ENCODE measurements around the gene GALNT5. TPM values are rescaled to one million over a fixed set of nuclear protein-coding genes. Genes with fewer than 3 reads are reported as not detected.
"Not testable (repeated sequence)": the region's sequence is repeated elsewhere in the genome, so short reads cannot be mapped to it uniquely, and the experiment has no call there.

GALNT5 gene, protein sequence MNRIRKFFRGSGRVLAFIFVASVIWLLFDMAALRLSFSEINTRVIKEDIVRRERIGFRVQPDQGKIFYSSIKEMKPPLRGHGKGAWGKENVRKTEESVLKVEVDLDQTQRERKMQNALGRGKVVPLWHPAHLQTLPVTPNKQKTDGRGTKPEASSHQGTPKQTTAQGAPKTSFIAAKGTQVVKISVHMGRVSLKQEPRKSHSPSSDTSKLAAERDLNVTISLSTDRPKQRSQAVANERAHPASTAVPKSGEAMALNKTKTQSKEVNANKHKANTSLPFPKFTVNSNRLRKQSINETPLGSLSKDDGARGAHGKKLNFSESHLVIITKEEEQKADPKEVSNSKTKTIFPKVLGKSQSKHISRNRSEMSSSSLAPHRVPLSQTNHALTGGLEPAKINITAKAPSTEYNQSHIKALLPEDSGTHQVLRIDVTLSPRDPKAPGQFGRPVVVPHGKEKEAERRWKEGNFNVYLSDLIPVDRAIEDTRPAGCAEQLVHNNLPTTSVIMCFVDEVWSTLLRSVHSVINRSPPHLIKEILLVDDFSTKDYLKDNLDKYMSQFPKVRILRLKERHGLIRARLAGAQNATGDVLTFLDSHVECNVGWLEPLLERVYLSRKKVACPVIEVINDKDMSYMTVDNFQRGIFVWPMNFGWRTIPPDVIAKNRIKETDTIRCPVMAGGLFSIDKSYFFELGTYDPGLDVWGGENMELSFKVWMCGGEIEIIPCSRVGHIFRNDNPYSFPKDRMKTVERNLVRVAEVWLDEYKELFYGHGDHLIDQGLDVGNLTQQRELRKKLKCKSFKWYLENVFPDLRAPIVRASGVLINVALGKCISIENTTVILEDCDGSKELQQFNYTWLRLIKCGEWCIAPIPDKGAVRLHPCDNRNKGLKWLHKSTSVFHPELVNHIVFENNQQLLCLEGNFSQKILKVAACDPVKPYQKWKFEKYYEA
- 0.30 TPM for total RNA-seq
- long read RNA-seq, result 0 reads

DNA sequence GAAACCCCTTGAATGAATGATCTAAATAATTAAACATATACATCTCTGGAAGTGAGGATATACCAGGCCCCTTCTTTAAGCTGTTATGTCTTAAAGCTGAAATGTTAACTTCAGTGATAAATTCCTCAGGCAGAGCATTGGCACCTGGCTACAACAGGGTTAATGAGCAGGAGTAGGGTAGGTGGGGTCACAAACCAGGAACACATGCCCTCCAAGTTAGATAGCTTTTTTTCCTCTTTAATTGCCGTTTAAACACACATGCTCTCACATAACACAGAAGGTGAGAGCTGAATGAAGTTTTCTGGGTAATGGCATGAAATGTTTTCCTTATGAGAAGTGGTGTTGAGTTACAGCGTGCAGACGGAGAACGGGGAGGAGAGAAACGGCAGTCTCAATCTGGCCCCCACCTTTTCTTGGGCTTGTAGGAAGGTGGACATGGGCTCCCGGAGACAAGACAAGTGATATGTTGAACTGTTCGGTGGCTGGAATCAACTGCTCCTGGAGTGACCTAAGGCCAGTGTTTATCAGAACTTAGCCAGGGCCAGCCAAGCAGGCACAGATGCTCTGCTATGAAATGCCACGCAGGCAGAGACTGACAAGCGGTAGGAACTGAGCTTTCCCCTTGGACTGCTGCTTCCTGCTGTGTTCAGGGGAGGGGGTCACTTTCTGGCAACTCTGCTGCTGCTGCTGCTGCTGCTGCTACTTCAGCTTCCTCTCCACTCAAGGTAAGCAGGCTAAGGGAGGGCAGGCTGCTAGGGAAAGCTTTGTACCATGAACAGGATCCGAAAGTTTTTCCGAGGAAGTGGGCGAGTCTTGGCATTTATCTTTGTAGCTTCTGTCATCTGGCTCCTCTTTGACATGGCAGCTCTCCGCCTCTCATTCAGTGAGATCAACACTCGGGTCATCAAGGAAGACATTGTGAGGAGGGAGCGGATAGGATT lies at the start of gene GALNT5:
GALNT5 (plus strand) TSS at position 394 of the 941 bp plus-strand sequence; CDS start at position 772, 378 bp downstream.
- peak; percentile 53 for ATAC-seq
- DNase-seq (ENCODE audit: missing footprints), result no peak

DNA sequence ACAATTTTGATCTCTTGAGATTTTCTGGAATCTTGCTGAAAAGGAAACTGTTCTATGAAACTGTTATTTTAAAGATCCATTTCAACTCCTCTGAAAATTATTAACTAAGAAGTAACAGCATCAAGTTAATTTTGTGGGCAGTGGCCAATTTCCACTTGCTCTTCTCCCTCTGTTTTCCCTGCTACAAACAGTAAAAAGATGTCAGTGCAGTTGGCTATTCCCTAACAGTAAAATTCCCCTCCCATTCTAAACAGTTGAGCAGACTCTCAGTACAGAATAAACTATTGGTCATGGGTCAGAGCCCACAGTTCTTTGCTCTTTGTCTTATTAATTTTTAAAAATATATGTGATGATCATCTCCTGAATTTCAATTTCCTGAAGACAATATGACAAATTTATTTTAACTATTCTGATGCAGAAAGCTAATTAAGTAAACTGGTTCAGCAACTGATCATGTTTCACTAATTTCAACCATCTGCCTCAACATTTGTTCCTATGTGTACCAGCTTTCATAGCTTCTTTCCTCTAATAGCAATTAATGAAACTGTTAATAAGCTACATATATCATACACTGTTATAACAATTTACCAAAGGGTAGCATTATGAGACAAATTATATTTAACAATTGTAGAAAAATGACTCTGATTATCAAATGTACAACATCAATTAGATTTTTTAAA lies 41.1 kb upstream of the GALNT5 start:
- intact Hi-C loops (cut with DNase I), result no loop called here
- no peak for ATAC-seq
- no peak for DNase-seq (ENCODE audit: missing footprints)

More for the DNA sequence above, at the start of gene GALNT5:
- intact Hi-C loops (cut with DNase I), result no loop called here

DNA sequence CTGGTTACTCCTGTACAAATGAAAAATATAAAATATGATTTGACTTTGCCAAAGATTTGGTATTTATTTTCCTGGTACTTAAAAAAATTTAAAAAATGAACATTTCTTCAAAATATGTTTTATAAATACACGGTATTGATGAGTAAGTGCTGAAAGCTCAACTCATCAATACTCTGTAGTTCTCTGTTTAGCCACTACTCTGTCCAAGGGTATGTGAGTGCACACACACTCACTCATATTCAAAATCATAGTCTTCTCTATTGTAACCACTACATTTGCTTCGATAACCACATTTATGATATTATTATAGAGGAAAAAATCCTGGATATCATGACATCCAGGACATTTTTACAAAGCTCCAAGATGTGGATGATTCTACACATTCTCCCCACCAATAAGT lies 40.1 kb upstream of the GALNT5 start:
- no peak for DNase-seq (ENCODE audit: missing footprints)
- no peak for ATAC-seq
- intact Hi-C loops (cut with DNase I), result no loop called here

DNA sequence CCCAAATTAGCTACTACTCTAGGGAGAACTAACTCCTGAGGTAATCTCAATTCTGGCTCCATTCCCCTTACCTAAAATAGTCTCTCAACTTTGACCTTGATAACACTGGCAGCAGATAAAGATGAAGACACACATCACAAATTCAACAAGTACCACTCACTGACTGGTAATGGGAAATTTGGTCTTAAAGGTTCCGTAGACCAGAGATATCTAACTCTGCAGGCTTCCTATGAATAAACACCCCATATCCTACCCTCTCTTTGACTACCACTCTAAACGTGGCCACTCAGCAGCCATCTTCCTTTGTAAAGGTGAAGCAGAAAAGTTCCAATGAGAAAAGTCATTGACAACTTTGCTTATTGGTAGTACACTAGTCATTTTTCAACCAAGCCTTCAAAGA lies 38.6 kb upstream of the GALNT5 start:
- intact Hi-C loops (cut with DNase I), result no loop called here
- ATAC-seq (no peak), DNase-seq (ENCODE audit: missing footprints) (no peak)

DNA sequence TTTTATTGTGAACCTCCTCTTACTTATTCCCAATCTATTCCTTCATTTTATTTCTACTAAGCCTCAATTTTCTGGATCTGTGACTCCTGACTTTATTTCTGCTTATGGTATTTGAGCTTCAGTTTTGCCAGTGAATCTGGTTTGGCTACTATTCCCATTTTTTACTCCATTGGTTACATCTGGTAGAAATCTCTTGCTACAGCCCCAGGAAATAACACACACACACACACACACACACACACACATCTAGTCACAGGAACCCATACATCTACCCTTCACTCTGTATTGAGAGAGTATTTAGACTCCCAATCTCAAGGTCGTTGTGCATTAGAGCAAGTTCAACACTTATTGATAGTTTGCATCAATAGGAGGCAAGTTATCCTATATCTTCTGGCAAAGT lies 37.0 kb upstream of the GALNT5 start:
- DNase-seq (ENCODE audit: missing footprints) (no peak), ATAC-seq (no peak)
- intact Hi-C loops (cut with DNase I), result no loop called here

DNA sequence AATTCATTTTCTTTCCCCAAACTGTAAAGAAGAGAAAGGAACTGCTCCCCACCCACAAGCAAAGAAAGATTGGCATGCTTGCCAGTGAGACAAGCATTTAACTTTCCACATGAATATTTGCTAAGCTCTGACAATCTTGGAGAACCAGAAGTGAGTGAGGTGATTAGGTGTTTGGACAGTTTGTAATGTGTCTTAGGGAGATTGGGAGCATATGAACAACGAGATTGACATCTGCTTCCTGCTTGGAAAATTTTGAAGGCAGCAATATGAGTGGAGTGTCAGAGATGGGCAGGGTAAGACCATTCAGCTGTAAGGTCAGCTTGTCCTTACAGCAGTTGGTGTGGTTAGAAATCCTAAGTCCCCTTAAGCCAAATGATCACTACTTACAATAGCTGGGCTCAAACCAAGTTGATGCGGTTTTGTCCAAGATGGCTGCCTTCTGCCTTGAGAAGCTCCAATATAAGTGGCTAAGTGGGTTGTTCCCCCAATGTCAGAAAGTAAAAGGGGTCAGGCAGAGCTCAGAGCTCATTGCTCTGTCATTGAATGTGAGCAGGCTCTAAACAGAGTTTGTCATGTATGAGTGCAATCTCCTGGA lies 36.0 kb upstream of the GALNT5 start:
- DNase-seq (ENCODE audit: missing footprints) (no peak), ATAC-seq (no peak)
- intact Hi-C loops (cut with DNase I), result no loop called here

DNA sequence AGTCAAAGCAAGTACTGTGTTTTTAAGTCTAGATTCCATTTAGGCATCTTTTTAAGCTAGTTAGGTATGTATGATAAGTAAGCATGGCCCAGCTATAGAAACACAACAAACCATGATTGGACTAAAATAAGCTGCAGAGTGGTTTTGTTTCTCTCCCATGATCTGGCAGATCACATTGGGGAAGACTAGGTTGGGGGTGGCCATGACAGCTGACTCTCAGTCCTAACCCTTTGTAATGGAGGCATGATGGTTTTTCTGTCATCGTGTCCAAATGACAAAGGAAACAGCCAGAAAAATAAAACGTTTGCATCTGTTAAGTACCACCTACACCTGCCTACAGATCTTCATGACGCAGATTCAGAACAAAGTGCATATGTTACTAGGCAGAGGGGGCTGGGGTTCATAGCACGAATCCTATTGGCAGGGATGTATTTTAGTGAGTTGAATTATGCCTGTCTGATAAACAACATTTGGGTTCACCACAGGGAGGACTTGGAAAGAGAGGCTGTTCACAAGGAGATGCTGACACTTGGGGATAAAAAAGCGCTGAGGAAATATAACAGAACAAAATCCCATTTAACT lies 33.8 kb upstream of the GALNT5 start:
- ATAC-seq (no peak), DNase-seq (ENCODE audit: missing footprints) (no peak)
- intact Hi-C loops (cut with DNase I), result no loop called here

DNA sequence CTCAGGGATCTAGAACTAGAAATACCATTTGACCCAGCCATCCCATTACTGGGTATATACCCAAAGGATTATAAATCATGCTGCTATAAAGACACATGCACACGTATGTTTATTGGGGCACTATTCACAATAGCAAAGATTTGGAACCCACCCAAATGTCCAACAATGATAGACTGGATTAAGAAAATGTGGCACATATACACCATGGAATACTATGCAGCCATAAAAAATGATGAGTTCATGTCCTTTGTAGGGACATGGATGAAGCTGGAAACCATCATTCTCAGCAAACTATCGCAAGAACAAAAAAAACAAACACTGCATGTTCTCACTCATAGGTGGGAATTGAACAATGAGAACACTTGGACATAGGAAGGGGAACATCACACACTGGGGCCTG lies 33.1 kb upstream of the GALNT5 start:
- intact Hi-C loops (cut with DNase I); ATAC-seq; DNase-seq (ENCODE audit: missing footprints): not testable (repeated sequence)

DNA sequence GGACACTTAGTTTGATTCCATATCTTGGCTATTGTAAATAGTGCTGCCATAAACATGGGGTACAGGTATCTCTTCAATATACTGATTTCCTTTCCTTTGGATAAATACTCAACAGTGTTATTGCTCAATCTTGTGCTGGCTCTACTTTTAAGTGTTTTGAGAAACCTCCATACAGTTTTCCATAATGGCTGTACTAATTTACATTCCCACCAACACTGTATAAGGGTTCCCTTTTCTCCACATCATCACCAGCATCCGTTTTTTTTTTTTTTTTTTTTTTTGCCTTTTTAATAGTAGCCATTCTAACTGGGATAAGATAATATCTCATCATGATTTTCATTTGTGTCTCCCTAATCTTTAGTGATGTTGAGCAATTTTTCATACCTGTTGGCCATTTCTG lies 29.9 kb upstream of the GALNT5 start:
- ATAC-seq, result no peak
- intact Hi-C loops (cut with DNase I), result no loop called here
- no peak for DNase-seq (ENCODE audit: missing footprints)

DNA sequence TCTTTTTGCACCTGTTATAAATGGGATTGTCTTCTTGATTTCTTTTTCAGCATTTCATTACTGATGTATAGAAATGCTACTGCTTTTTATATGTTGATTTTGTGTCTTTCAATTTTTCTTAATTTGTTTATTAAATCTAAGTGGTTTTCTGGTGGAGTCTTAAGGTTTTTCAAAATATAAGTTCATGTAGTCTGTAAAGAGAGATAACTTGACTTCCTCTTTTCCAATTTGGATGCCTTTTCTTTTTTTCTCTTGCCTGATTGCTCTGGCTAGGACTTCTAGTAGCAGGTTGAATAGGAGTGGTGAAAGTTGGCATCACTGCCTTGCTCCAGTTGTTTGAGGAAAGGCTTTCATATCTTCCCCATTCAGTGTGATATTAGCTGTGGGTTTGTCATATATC lies 28.6 kb upstream of the GALNT5 start:
- intact Hi-C loops (cut with DNase I), result no loop called here
- no peak for DNase-seq (ENCODE audit: missing footprints)
- ATAC-seq, result no peak

DNA sequence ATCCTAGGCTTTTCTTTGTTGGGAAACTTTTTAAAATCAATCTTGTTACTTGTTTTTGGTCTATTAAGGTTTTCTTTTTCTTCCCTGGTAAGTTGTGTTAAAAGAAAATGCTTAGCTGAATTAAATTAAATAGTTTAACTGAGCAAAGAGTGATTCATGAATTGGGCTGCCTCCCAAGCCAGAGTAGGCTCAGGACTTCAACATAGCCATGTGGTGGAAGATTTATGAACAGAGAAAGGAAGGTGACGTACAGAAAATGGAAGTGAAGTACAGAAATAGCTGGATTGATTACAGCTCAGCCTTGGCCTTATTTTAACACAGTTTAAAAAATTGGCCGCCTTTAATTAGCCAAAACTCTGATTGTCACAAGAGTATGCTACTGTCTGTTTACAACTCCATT lies 27.9 kb upstream of the GALNT5 start:
- DNase-seq (ENCODE audit: missing footprints) (no peak), ATAC-seq (no peak)
- intact Hi-C loops (cut with DNase I), result no loop called here

DNA sequence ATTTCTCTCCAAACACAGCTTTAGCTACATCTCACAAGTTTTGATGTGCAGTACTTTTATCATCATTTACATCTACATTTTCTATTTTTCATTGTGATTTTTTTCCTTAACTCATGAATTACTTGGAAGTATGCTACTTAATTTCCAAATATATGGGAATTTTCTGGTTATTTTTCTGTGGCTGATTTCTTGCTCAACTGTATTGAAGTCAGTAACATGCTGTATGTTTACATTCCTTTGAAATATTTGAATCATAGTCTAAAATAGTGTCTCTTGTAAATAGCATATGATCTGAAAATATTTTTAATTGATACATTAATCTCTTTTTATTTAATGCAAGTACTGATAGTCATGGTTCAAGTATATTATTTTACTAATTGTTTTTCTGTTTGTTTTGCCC lies 26.0 kb upstream of the GALNT5 start:
- intact Hi-C loops (cut with DNase I), result no loop called here
- no peak for ATAC-seq
- no peak for DNase-seq (ENCODE audit: missing footprints)

DNA sequence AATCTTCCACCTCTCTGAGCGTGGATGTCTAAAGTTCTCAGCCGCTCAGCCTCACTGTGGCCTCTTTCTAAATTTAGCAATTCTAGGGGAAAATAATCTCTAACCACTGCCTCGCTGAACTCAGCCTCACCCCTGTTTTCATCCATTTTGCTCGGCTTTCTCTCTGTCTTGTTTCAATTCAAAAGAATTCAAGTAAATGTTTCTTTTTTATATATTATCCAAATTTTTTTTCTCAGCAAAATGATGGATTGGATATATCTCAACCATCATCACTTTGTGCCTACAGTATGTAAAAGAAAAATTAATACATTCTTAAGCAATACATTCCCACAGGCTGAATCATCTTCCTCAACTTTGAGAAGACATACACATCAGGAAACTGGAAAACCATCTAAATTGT lies 24.0 kb upstream of the GALNT5 start:
- no peak for ATAC-seq
- DNase-seq (ENCODE audit: missing footprints), result no peak
- intact Hi-C loops (cut with DNase I), result no loop called here

DNA sequence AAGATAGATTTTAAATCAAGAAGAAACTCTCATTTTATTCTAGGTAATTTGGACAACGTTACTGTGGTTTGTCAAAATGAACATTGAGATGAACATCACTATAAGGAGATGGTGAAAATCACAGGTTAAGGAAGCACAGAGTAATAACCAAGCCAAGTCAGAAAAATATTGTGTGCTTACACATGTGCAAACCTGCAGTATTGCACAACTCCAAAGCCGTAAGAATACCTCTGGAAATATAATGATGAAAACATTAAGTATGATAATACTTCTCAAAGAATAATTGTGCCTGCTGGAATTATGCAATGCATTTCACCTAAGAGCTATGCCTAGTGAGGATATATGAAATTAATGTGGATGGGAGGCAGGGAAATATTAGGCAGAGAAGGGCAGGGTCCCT lies 21.1 kb upstream of the GALNT5 start:
- intact Hi-C loops (cut with DNase I), result no loop called here
- ATAC-seq (no peak), DNase-seq (ENCODE audit: missing footprints) (no peak)

DNA sequence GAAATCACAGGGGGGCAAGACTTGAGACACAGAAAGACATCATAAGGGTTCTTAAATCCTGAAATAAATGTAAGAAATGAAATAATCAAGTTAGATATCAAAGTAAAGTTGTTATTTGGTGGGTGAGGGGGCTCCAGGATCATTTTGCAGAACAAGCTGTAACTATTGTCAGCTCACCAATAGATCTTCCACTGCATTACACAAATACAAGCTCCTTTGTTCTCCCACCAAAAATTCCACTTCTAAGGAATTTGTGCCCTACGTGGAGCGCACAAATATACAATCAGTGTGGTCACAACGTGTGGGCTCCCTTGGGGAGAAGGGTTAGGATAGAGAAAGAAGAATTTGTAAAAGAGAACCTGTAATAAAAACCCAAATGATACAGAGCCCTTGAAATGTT lies 19.2 kb upstream of the GALNT5 start:
- intact Hi-C loops (cut with DNase I), result no loop called here
- ATAC-seq, result no peak
- no peak for DNase-seq (ENCODE audit: missing footprints)

DNA sequence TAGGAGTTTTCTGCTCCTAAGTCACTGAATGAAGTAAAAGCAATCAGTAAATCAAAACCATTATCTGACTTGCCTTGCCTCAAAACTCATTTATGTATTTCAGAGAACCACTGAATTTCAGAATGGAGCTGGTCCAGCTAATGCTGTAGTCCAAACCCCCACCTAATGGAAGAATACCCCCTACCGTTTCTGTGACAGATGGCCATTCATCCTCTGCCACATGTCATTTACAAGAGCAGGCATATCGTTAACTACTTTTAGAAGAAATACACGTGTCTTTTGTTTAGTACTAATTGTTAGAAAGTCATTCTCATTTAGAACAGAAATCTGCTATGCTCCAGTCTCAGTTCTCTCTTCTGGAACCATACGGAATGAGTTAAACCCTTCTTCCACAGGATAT lies 12.8 kb upstream of the GALNT5 start:
- no peak for DNase-seq (ENCODE audit: missing footprints)
- ATAC-seq, result no peak
- intact Hi-C loops (cut with DNase I), result no loop called here

DNA sequence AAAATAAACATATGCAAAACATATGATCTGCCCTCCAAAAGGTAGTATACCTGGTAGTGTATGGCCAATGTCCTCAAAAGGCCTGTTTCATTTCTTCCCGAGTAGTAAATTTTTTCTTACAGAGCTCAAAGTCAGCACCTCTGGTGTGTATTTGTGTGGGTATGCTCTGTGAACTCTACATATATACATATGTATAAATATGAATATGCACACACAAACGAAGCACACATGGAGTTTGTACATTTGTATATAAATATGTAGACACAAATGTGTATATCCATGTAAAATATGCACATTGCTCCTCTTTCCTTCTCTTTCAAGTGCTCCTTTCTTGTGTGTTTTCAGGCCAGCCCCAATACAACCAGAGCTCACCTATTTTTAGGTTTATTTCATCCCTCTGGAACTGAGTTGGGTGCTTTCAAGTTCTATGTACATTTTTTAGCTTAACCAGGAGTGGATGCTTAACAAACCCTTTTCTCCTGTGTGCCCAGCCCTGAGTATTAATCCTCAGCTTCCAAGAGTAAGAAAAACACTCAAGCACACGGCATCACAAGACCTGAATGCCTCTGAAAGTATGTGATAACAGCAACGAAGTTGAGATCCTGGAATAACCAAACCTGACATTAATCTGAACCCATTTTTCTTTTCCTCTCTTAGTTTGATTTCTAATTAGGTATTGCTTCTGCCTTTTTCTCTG lies 12.2 kb upstream of the GALNT5 start:
- no peak for ATAC-seq
- intact Hi-C loops (cut with DNase I), result no loop called here
- DNase-seq (ENCODE audit: missing footprints), result no peak
